Stimulated activated memory B cell treated with anti-CD40 and anti-IgM and Interleukin-4, amounts not matched to agents 10 μg/mL and 1 μg/mL and 100 μg/mL, for 72 hours (primary cell): ENCODE measurements around the gene RABGAP1.

Experiments
- ATAC-seq: fragments of 150-1000 bp; cut with Tn5 transposase; 2 replicates; pipeline ENCODE4 v1.10.0; 2021
- H3K27ac Mint-ChIP-seq: one replicate; pipeline ENCODE4 v1.8.0; 2022; ENCODE audit warnings: mild to moderate bottlenecking, mixed read lengths
- H3K27me3 Mint-ChIP-seq: one replicate; pipeline ENCODE4 v1.8.0; 2022; ENCODE audit warnings: mixed read lengths
- H3K36me3 Mint-ChIP-seq: one replicate; pipeline ENCODE4 v1.8.0; 2022; ENCODE audit warnings: mixed read lengths
- H3K4me1 Mint-ChIP-seq: one replicate; pipeline ENCODE4 v1.8.0; 2022; ENCODE audit warnings: mixed read lengths
- H3K4me3 Mint-ChIP-seq: one replicate; pipeline ENCODE4 v1.8.0; 2022; ENCODE audit warnings: mild to moderate bottlenecking, moderate library complexity, mixed read lengths
- H3K9me3 Mint-ChIP-seq: one replicate; pipeline ENCODE4 v1.8.0; 2022; ENCODE audit warnings: mixed read lengths

RABGAP1 gene

DNA sequence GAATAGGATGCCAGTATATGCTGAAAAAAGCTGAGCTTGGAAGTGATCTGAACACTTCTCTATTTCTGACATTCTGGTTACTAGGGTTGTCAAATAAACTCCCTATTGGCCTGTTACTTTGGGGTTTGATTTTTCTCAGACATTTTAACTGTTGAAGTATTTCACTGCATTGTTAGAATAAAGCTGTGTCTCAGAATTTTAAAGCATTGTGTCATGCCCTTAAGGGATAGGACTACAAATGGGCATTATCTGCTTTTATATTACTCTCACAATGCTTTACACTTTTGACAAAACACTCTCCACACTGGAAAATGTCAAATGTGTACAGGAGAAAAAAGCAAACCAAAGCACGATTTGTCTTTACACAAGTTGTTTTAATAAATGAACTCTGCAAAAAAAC lies 75.8 kb downstream of the RABGAP1 start:
- Mint-ChIP-seq H3K4me1 (no peaks in the 10 kb centered on the region), H3K4me3 (no peak overlapping the region)
- no peak for ATAC-seq

DNA sequence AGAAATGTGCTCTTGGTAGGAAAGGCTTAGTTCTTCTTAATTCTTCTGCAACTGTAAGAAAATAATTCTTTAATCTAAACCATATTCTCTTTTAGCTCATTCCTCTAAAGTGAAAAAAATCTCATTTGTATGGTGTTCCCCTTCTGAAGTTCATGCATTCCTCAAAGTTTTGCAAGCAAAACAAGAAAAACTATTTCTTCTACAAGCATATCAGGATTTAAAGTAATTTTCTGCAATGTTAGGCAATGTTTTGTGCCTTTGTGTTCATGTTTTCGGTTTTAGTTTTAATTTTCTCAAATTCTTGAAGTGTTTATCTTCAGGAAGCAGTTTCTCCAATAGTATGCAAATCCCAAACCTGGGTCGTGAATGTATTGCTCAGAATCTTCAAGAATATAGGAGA lies 80.0 kb downstream of the RABGAP1 start:
- Mint-ChIP-seq H3K27ac (no peak overlapping the region), H3K27me3 (no peaks in the 10 kb centered on the region), H3K36me3 (peaks cover 42% of the 10 kb centered on the region), H3K4me1 (no peaks in the 10 kb centered on the region), H3K9me3 (no peaks in the 10 kb centered on the region), H3K4me3 (no peak overlapping the region)
- no peak for ATAC-seq

More for the DNA sequence above, 75.8 kb downstream of the RABGAP1 start:
- H3K27ac Mint-ChIP-seq = no peak overlapping the region
- H3K27me3 Mint-ChIP-seq = no peaks in the 10 kb centered on the region
- no peaks in the 10 kb centered on the region for H3K9me3 Mint-ChIP-seq
- peaks cover 66% of the 10 kb centered on the region for H3K36me3 Mint-ChIP-seq

DNA sequence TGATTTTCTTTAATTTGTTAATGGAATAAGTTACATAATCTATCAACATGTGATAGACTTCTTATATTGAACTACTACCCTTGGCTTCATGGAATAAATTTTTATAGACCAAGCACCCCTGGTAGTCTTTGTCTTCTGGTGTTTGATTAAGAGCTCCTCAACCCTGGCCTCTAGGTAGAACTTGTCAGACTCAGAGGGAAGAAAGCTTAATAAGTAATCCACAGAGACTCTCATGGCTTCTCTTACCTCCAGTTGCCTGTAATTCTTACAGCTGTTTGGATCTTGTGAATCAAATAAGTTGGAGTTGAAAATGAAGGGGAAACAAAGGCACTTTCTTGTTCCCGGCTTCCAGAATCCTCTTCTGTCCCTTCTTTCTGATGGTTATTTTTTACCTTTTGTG lies 85.6 kb downstream of the RABGAP1 start:
- Mint-ChIP-seq H3K4me3 (no peak overlapping the region), H3K36me3 (peaks cover 44% of the 10 kb centered on the region), H3K27ac (no peak overlapping the region), H3K4me1 (peaks cover 15% of the 10 kb centered on the region), H3K27me3 (no peaks in the 10 kb centered on the region), H3K9me3 (no peaks in the 10 kb centered on the region)
- no peak for ATAC-seq

DNA sequence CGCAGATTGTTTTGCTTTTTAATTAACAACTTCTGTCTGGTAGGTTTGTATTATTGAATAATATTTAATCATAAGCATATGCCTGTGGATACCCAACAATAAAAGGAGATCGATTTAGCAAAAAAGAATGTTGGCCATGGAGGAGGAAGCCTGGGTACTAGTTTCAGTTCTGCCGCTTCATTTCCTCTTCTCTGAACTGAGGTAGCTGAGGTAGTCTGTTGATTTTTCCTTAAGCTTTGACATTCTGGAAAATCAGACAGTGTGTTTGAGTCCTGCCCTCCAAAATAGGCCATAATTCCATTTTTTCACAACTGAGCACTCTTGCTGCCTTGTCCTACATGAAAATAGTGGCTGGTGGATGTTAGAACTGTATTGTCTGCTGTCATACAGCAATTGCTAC lies 86.7 kb downstream of the RABGAP1 start:
- Mint-ChIP-seq H3K27me3 (no peaks in the 10 kb centered on the region), H3K9me3 (no peaks in the 10 kb centered on the region), H3K4me1 (peaks cover 15% of the 10 kb centered on the region), H3K27ac (peak overlapping the region; percentile 40), H3K36me3 (peaks cover 41% of the 10 kb centered on the region), H3K4me3 (no peak overlapping the region)
- no peak for ATAC-seq

DNA sequence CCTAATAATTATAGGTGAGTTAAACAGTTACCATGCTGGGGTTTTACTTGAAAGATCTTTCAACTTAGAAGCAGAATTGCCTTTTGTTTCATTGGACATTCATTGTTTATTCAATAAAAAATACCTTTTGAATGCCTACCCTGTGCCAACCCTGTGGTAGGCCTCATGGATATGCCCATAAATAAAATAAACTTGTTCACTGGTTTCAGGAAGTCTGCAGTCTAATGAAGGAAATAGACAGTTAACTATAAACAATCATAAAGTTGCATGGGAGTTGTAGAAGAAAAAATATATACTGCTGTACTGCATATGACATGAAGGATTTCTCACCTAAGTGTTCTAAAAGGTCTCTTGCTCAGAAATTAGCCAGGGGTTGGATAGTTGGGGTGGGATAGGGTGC lies 87.3 kb downstream of the RABGAP1 start:
- no peak overlapping the region for H3K4me3 Mint-ChIP-seq
- H3K27ac Mint-ChIP-seq = no peak overlapping the region
- ATAC-seq = no peak
- H3K27me3 Mint-ChIP-seq = no peaks in the 10 kb centered on the region
- peaks cover 15% of the 10 kb centered on the region for H3K4me1 Mint-ChIP-seq
- H3K36me3 Mint-ChIP-seq = peaks cover 48% of the 10 kb centered on the region
- H3K9me3 Mint-ChIP-seq = no peaks in the 10 kb centered on the region

DNA sequence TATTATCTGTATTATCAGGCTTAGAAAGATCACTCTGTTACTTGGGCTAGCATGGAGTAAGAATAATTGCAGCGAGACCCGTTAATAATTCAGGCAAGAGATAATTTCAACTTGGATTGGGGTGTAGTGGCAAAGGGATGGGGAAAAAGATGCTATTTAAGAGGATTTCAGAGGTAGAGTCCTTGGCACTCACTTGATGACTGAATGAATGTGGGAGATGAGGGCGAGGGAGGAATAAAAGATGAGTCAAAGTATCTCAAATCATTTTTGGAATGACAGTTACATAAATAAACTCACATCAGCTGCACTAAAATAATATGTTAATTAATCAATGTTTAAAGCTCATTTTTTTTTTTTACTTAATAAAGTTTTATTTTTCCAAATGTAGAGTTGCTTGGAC lies 88.2 kb downstream of the RABGAP1 start:
- no peaks in the 10 kb centered on the region for H3K27me3 Mint-ChIP-seq
- H3K4me3 Mint-ChIP-seq = no peak overlapping the region
- peaks cover 56% of the 10 kb centered on the region for H3K36me3 Mint-ChIP-seq
- H3K4me1 Mint-ChIP-seq = peaks cover 15% of the 10 kb centered on the region
- no peak for ATAC-seq
- H3K9me3 Mint-ChIP-seq = no peaks in the 10 kb centered on the region
- no peak overlapping the region for H3K27ac Mint-ChIP-seq

DNA sequence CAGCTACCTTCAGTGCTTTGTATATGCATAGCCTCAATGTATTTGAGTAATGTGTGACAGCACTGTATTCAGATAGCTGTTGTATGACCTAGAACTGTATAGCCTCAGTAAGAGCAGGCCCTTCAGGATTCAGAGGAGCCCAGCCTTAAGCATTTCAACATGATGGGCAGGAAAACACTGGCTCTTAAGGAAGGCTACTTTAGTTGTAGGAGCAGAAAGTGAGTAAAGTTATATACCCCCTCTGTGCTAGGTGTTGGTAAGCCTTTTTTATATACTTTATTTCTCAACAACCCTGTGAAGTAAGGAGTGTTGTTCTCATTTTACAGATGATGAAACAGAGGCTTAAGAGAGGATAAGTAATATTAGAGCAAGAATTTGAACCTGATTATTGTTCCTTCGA lies 91.1 kb downstream of the RABGAP1 start:
- no peak overlapping the region for H3K27ac Mint-ChIP-seq
- H3K4me3 Mint-ChIP-seq = no peak overlapping the region
- H3K36me3 Mint-ChIP-seq = peaks cover 59% of the 10 kb centered on the region
- ATAC-seq = no peak
- H3K9me3 Mint-ChIP-seq = no peaks in the 10 kb centered on the region
- no peaks in the 10 kb centered on the region for H3K27me3 Mint-ChIP-seq
- H3K4me1 Mint-ChIP-seq = peaks cover 24% of the 10 kb centered on the region

DNA sequence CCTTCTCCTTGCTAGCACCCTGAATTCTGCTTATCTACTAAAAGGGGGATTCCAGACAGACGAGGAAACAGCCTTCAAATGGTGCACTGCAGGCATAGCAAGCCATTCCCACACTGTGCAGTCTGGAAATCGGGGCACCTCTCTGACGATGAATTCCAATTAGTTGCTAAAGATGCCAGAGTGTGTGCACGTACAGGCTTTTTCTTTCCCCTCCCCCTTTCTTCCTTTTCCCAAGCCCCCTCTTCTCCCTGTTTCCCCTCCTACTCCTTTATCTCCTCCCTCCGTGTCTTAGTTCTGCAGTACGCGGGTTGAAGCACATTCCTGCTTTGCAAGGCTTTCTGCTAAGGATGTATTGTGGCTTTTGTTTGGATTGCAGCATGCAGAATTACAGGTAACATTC lies 92.5 kb downstream of the RABGAP1 start, which contains the start of gene GPR21:
TSS of gene GPR21 (plus strand) at position 316 of the 400 bp plus-strand sequence. CDS start 900 bp downstream, outside the sequence.
- no peak for ATAC-seq
- no peak within 1 kb of the TSS for H3K4me3 Mint-ChIP-seq
- H3K4me1 Mint-ChIP-seq = peaks cover 22% of the 10 kb centered on the region
- H3K27ac Mint-ChIP-seq = no peak within 1 kb of the TSS
- H3K9me3 Mint-ChIP-seq = no peaks in the 10 kb centered on the region
- H3K27me3 Mint-ChIP-seq = no peaks in the 10 kb centered on the region
- H3K36me3 Mint-ChIP-seq = peaks cover 60% of the 10 kb centered on the region

DNA sequence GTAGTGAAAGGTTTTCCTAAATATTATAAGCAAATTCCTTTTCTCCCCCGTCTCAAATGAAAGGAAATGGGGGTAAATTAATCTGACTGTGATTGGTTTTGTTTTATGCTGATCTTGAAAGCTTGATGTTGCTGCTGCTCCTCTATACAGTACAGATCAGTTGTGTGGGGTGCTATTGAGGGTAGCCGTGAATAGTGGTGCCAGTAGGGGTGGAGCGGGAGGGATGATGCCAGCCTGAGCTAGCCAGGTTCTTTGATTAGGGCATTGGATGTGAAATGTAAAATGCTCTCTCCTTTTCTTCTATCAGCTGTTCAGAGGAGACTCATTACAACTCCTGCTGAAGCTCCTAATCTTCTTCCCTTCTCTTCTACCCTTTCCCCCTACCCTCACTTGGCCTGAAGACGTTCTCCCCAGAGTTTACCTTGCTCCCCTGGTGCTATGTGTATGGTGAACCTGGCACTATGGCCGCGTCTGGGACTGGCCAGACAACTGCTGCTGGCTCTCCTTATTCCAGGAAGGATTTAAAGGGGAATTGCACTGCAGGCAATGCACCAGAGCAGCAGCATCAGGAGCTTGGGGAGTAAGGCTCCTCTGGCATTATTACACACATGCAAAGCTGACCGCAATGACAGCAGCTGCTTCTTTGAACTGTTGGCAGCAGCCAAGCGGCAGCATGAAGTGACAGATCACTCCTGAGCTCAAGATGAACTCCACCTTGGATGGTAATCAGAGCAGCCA lies 93.2 kb downstream of the RABGAP1 start:
- H3K4me3 Mint-ChIP-seq = no peak overlapping the region
- peaks cover 22% of the 10 kb centered on the region for H3K4me1 Mint-ChIP-seq
- H3K36me3 Mint-ChIP-seq = peaks cover 54% of the 10 kb centered on the region
- no peaks in the 10 kb centered on the region for H3K27me3 Mint-ChIP-seq
- H3K27ac Mint-ChIP-seq = no peak overlapping the region
- ATAC-seq = no peak
- H3K9me3 Mint-ChIP-seq = no peaks in the 10 kb centered on the region

DNA sequence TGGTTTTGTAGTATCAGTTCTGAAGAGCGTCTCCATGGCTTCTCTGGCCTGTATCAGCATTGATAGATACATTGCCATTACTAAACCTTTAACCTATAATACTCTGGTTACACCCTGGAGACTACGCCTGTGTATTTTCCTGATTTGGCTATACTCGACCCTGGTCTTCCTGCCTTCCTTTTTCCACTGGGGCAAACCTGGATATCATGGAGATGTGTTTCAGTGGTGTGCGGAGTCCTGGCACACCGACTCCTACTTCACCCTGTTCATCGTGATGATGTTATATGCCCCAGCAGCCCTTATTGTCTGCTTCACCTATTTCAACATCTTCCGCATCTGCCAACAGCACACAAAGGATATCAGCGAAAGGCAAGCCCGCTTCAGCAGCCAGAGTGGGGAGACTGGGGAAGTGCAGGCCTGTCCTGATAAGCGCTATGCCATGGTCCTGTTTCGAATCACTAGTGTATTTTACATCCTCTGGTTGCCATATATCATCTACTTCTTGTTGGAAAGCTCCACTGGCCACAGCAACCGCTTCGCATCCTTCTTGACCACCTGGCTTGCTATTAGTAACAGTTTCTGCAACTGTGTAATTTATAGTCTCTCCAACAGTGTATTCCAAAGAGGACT lies 94.2 kb downstream of the RABGAP1 start:
- no peaks in the 10 kb centered on the region for H3K9me3 Mint-ChIP-seq
- no peaks in the 10 kb centered on the region for H3K27me3 Mint-ChIP-seq
- peaks cover 22% of the 10 kb centered on the region for H3K4me1 Mint-ChIP-seq
- H3K27ac Mint-ChIP-seq = no peak overlapping the region
- peaks cover 53% of the 10 kb centered on the region for H3K36me3 Mint-ChIP-seq
- H3K4me3 Mint-ChIP-seq = no peak overlapping the region
- no peak for ATAC-seq

DNA sequence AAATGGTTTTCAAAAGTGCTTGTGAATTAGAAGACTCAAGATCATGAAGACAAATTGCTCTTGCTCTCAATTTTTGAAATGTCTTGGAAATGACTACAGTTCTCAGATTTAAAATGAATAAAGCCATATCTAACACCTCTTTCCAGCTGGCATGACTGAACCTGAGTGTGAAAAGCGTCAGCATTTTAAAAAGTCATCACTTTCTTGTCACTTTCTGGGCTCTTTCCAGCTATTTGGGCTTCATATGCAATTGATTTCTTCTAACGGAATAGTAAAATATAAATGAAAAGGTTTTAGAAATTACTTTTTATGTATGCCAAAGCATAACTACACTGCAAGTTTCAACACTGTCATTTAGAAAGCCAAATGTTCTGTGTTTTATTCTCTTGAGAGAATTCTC lies 95.0 kb downstream of the RABGAP1 start:
- H3K27me3 Mint-ChIP-seq = no peaks in the 10 kb centered on the region
- H3K9me3 Mint-ChIP-seq = no peaks in the 10 kb centered on the region
- peaks cover 53% of the 10 kb centered on the region for H3K36me3 Mint-ChIP-seq
- no peak overlapping the region for H3K4me3 Mint-ChIP-seq
- peaks cover 22% of the 10 kb centered on the region for H3K4me1 Mint-ChIP-seq
- H3K27ac Mint-ChIP-seq = no peak overlapping the region
- no peak for ATAC-seq

DNA sequence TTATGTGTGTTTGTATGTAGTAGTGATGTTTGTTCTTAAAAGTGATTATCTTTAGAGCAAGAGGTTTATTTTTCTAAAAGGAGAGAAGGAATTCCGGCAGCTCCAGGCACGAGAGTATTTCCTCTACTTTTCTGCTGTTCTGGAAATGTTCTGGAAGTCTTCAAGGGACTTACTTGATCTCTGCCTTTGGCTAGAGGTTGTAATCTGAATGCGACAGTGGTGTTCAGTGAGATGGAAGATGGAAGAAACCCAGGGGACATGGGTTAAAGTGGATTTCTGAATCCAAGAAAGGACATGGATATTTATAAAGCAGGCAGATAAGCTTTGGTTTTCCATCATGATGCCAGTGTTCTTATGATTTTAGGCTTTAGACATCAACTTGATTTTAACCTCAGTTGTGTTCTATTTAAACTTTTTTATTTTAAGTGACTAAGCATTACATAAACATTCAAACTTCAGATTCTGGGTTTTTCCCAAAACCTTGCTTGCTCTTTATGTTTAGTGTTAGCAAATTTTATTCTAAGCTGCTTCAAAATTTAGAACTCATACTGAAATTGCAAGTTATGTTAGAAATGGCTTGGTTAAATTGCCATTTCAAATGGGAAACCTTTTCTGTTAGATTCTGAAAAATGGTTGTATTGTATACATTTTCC lies 96.2 kb downstream of the RABGAP1 start:
- H3K36me3 Mint-ChIP-seq = peaks cover 53% of the 10 kb centered on the region
- H3K9me3 Mint-ChIP-seq = peaks cover 2% of the 10 kb centered on the region
- ATAC-seq = no peak
- H3K4me1 Mint-ChIP-seq = peaks cover 22% of the 10 kb centered on the region
- H3K27me3 Mint-ChIP-seq = no peaks in the 10 kb centered on the region
- no peak overlapping the region for H3K27ac Mint-ChIP-seq
- no peak overlapping the region for H3K4me3 Mint-ChIP-seq

DNA sequence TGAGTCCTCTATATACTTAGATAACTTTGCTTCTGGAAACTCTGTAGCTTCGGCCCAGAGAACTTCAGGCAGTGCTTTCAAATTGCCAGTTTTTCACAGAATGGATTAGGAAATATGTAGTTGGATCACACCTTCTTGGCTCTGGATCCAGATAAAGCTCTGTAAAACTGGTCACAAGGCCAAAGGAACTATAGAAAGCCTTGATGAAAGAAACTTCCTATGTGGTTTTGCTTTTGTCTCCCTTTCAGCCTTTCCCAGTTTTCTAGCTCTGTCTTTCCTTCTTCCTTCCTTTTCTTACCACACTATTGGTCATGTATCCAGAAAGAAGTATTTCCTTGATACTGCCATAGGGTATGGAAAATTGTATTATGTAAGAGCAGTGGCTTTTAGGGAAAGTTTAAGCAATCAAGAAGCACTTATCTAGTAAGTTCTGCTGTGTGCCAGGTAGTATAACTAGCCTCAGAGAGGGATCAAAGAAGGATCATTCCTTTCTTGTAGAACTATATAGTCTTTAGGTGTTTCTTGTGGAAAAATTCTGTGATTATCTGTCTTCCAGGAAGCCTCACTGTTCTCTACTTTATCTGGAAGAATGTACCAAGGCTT lies 98.9 kb downstream of the RABGAP1 start:
- Mint-ChIP-seq H3K36me3 (peaks cover 57% of the 10 kb centered on the region), H3K27ac (no peak overlapping the region), H3K4me3 (no peak overlapping the region), H3K9me3 (peaks cover 12% of the 10 kb centered on the region), H3K27me3 (no peaks in the 10 kb centered on the region), H3K4me1 (peaks cover 21% of the 10 kb centered on the region)
- no peak for ATAC-seq

DNA sequence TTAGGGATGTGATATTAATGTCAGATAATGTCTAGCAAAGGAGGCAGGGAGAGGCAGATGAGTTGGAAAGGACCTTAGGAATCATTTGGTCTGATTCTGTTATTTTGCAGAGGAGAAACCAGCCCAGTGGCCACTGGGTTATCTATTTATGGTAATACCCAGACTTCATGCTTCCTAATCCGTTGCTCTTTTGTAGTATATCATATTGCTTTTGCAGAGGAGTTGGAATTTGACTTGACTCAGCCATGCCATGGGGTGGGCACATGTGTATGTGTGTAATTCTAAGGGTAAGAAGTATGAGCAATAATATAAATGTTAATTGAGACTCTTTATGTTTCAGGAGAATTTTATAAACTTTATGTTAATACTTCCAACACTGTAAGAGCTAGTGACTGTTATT lies 100.0 kb downstream of the RABGAP1 start:
- H3K36me3 Mint-ChIP-seq = peaks cover 51% of the 10 kb centered on the region
- no peak overlapping the region for H3K4me3 Mint-ChIP-seq
- H3K27me3 Mint-ChIP-seq = no peaks in the 10 kb centered on the region
- H3K27ac Mint-ChIP-seq = no peak overlapping the region
- H3K4me1 Mint-ChIP-seq = peaks cover 15% of the 10 kb centered on the region
- ATAC-seq = no peak
- H3K9me3 Mint-ChIP-seq = peaks cover 12% of the 10 kb centered on the region

DNA sequence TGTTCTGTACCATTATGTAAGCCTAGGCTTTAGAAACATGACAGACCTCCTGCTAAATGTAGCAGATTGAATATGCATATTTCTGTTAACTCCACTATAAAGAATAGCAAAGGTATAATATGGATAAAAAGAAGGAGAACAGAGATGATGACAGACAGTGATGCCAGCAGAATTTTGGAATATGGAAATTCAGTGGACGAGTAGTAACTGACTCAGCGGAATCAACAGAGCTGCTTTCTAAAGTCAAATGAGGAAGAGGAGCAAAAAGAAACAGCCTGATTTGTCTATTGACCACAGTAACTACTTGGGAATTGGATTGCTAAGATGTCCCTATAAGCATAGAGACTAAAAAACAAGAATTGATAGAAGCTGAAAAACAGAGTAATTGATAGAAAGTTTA lies 100.7 kb downstream of the RABGAP1 start:
- no peak overlapping the region for H3K4me3 Mint-ChIP-seq
- ATAC-seq = no peak
- H3K36me3 Mint-ChIP-seq = peaks cover 48% of the 10 kb centered on the region
- no peaks in the 10 kb centered on the region for H3K27me3 Mint-ChIP-seq
- peaks cover 12% of the 10 kb centered on the region for H3K4me1 Mint-ChIP-seq
- H3K9me3 Mint-ChIP-seq = peaks cover 12% of the 10 kb centered on the region
- H3K27ac Mint-ChIP-seq = no peak overlapping the region
